PFSK-1 (cell line): ENCODE measurements around the gene CFD.
A peak's percentile ranks its signal among the peaks of the same experiment; 100 is the strongest.

Experiments
- FOXP2 ChIP-seq: optimal IDR thresholded peaks from 2 replicates; pipeline ENCODE3; 2011; ENCODE audit warnings: borderline replicate concordance, control low read depth, inconsistent platforms; ENCODE audit not compliant: insufficient read depth; ENCODE audit errors: extremely low read length, extremely low read depth
- POLR2AphosphoS5 ChIP-seq: IDR thresholded peaks from 2 replicates; pipeline ENCODE4 v1.6.1; 2012; ENCODE audit warnings: low read depth, mild to moderate bottlenecking, control low read depth, low read length, moderate library complexity
- SIN3A ChIP-seq: IDR thresholded peaks from 2 replicates; pipeline ENCODE4 v1.6.1; 2012; ENCODE audit warnings: mild to moderate bottlenecking, low read length, moderate library complexity, borderline replicate concordance; ENCODE audit not compliant: insufficient read depth
- TAF1 ChIP-seq: IDR thresholded peaks from 2 replicates; pipeline ENCODE4 v1.6.1; 2012; ENCODE audit warnings: low read length, control low read depth, borderline replicate concordance; ENCODE audit not compliant: insufficient read depth
- TF ChIP-seq, protein P1 (sequence below), 2 experiments: IDR thresholded peaks; 2 replicates each; pipeline versions ENCODE4 v1.6.1 to v1.8.0; 2011 to 2012; ENCODE audit warnings: low read depth in 2 of 2, low read length in 2 of 2, control low read depth in 1 of 2, inconsistent platforms in 1 of 2, mild to moderate bottlenecking in 1 of 2, moderate library complexity in 1 of 2; ENCODE audit not compliant: insufficient read depth in 1 of 2

CFD gene

DNA sequence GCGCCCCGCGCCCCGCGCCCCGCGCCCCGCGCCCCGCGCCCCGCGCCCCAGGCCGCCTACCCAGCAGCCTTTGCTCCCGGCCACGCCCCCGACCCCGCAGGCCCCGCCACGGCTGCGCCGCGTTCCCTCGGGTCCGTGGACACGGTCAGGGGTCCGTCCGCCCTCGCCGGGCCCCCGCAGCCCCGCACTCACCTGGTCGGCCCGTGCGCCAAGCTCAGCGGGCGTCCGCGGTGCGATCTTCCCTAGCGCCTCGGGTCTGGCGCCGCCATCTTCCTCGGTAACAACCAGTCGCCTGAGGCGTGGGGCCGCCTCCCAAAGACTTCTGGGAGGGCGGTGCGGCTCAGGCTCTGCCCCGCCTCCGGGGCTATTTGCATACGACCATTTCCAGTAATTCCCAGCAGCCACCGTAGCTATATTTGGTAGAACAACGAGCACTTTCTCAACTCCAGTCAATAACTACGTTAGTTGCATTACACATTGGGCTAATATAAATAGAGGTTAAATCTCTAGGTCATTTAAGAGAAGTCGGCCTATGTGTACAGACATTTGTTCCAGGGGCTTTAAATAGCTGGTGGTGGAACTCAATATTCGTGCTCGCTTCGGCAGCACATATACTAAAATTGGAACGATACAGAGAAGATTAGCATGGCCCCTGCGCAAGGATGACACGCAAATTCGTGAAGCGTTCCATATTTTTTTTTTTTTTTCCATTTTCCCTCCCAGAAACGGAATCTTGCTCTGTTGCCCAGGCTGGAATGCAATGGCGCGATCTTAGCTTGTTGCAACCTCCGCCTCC lies 33.6 kb downstream of the CFD start, which contains the start of the genes MED16 and RNU6-9:
Gene MED16, minus strand, starts transcription at position 294 of the 796 bp plus-strand sequence. CDS start 2,056 bp downstream, outside the sequence.
Gene RNU6-9, plus strand, starts transcription at position 591 of the 796 bp plus-strand sequence.
- peak; percentile 58 for TF ChIP-seq FOXP2
- TF ChIP-seq SIN3A: no peak; the same call in 1 of the 2 replicates
- TF ChIP-seq TAF1: peak; percentile 70; the same call in 1 of the 2 replicates
- TF ChIP-seq POLR2AphosphoS5: peak; percentile 69
- TF ChIP-seq, protein P1, sequence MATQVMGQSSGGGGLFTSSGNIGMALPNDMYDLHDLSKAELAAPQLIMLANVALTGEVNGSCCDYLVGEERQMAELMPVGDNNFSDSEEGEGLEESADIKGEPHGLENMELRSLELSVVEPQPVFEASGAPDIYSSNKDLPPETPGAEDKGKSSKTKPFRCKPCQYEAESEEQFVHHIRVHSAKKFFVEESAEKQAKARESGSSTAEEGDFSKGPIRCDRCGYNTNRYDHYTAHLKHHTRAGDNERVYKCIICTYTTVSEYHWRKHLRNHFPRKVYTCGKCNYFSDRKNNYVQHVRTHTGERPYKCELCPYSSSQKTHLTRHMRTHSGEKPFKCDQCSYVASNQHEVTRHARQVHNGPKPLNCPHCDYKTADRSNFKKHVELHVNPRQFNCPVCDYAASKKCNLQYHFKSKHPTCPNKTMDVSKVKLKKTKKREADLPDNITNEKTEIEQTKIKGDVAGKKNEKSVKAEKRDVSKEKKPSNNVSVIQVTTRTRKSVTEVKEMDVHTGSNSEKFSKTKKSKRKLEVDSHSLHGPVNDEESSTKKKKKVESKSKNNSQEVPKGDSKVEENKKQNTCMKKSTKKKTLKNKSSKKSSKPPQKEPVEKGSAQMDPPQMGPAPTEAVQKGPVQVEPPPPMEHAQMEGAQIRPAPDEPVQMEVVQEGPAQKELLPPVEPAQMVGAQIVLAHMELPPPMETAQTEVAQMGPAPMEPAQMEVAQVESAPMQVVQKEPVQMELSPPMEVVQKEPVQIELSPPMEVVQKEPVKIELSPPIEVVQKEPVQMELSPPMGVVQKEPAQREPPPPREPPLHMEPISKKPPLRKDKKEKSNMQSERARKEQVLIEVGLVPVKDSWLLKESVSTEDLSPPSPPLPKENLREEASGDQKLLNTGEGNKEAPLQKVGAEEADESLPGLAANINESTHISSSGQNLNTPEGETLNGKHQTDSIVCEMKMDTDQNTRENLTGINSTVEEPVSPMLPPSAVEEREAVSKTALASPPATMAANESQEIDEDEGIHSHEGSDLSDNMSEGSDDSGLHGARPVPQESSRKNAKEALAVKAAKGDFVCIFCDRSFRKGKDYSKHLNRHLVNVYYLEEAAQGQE (IDR thresholded peaks at IDR 0.05; ENCODE audit: insufficient read depth in 1 of 2, low read depth in 2 of 2, low read length in 2 of 2): no peak

DNA sequence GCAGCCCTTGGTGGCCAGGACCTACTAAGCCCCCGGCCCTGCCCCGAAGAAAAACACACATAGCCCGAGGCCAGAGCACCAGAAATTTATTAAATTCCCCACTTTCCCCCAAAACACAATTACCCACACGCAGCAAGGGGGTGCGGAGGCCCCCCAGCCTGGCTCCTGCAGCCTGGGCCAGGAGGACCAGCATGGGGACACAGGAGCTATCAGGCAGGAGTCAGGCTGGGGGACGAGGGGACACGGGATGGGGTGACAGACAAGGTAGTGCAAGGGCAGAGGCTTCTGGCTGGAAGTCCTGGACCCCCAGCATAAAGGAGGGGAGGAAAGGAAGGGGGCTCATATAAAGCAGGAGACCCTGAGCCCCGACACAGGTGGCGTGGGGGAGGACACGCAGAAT lies 37.0 kb downstream of the CFD start:
- TF ChIP-seq TAF1 (no peak), POLR2AphosphoS5 (no peak), SIN3A (no peak), FOXP2 (no peak)
- TF ChIP-seq, protein P1 (IDR thresholded peaks at IDR 0.05; ENCODE audit: insufficient read depth in 1 of 2, low read depth in 2 of 2, low read length in 2 of 2): no peak

DNA sequence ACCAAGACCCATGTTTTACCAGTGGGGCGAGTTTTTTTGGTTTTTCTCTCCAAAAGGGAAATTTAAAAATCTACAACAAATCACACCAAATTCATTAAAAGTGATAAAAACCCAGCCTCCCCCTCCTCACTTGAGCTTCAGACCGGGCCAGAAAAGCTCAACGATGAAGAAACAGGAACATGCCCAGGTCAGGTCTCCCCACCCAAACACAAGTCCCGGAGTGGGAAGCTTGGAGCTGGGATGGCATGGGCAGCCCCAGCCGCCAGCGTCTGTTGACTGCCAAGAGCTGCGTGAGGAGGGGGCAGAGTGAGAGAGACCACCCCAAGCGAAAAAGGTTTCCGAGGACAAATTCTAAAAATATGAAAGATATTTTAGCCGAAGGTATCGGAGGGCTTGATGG lies 37.5 kb downstream of the CFD start:
- TF ChIP-seq POLR2AphosphoS5 (no peak), SIN3A (no peak), FOXP2 (no peak), TAF1 (no peak)
- TF ChIP-seq, protein P1 (IDR thresholded peaks at IDR 0.05; ENCODE audit: insufficient read depth in 1 of 2, low read depth in 2 of 2, low read length in 2 of 2): no peak

DNA sequence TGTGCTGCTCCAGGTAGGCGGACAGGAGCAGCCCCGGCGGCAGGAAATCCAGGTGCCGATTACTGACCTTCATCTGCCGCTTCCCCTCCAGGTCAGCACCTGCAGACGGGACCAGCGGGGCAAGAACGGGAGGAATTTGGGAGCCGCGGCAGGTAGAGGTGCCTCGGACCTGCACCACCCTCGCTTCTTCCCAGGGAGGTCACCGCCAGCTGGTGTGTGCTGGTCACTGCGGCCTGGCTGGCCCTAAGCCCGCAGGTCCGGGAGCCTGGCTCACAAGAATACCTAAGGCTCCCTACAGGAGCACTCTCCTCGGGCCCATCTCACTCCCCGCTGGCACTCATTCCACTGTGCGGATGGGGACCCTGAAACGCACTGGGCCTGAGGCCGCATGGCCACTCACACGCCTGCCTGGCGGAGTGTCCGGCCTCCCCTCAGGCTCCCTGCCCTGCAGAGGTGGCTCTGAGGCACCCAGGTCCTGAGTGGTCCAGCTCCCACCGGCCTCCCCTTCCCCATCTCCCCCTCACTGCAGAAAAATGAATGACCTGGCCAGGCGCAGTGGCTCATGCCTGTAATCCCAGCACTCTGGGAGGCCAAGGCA lies 38.1 kb downstream of the CFD start:
- TF ChIP-seq, protein P1 (IDR thresholded peaks at IDR 0.05; ENCODE audit: insufficient read depth in 1 of 2, low read depth in 2 of 2, low read length in 2 of 2): no peak
- TF ChIP-seq POLR2AphosphoS5 (no peak), TAF1 (no peak), FOXP2 (no peak), SIN3A (no peak)
